Melanocyte of skin (primary cell): ENCODE results near the gene UGT1A5. TPM values are rescaled to one million over a fixed set of nuclear protein-coding genes. Genes with fewer than 3 reads are reported as not detected.

Experiments
- total RNA-seq, 2 donors: library from RNA; depleted of rRNA; stranded (reverse); fragments of >200 nt; gene quantifications; 2 replicates each; pipeline ENCODE4 v1.2.3, GENCODE V29; 2012

Gene UGT1A5
- not detected for total RNA-seq

GRCh38 chr2:233712611-233713261 is at the start of gene UGT1A5:
UGT1A5 (plus strand) TSS chr2:233712907; CDS start chr2:233712992, 85 bp downstream.

GRCh38 chr2:233671290-233672161 is 41.2 kb upstream of the UGT1A5 start, which contains the start of gene UGT1A9:
UGT1A9 (plus strand) TSS chr2:233671898; CDS start chr2:233671935, 37 bp downstream.

GRCh38 chr2:233681521-233682099 is 31.1 kb upstream of the UGT1A5 start, which contains the start of gene UGT1A7:
UGT1A7 (plus strand) TSS chr2:233681901; CDS start chr2:233681938, 37 bp downstream.

GRCh38 chr2:233692648-233693047 is 20.1 kb upstream of the UGT1A5 start, which contains the start of gene UGT1A6:
UGT1A6 (plus strand) TSS chr2:233692890; CDS start chr2:233693005, 115 bp downstream.

GRCh38 chr2:233718552-233718951 is 5.8 kb downstream of the UGT1A5 start, which contains the start of gene UGT1A4:
UGT1A4 (plus strand) TSS chr2:233718736; CDS start chr2:233718821, 85 bp downstream.

GRCh38 chr2:233728723-233729301 is 16.1 kb downstream of the UGT1A5 start, which contains the start of gene UGT1A3:
UGT1A3 (plus strand) TSS chr2:233729042; CDS start chr2:233729127, 85 bp downstream.

GRCh38 chr2:233760043-233760442 is 47.3 kb downstream of the UGT1A5 start, which contains the start of gene UGT1A1:
UGT1A1 (plus strand) TSS chr2:233760270; CDS start chr2:233760288, 18 bp downstream.

GRCh38 chr2:233778030-233778429 is 65.3 kb downstream of the UGT1A5 start, which contains the start of gene MROH2A:
MROH2A (plus strand) TSS chr2:233778330; CDS start chr2:233779359, 1,029 bp downstream.

Other genes with a start within 250 kb of the UGT1A5 start
- 10 to 100 TPM; 23.7 to 28.6 TPM for gene USP40, start 146.1 kb upstream of the UGT1A5 start, total RNA-seq
- gene UGT1A8, start 95.3 kb upstream of the UGT1A5 start, total RNA-seq: not detected
- not detected for gene UGT1A10, start 76.5 kb upstream of the UGT1A5 start, total RNA-seq
- not detected for gene UGT1A9, start 41.0 kb upstream of the UGT1A5 start, total RNA-seq
- not detected for gene UGT1A7, start 31.0 kb upstream of the UGT1A5 start, total RNA-seq
- not detected for gene UGT1A6, start 20.0 kb upstream of the UGT1A5 start, total RNA-seq
- not detected for gene UGT1A4, start 5.8 kb downstream of the UGT1A5 start, total RNA-seq
- not detected for gene UGT1A3, start 16.1 kb downstream of the UGT1A5 start, total RNA-seq
- gene UGT1A1, start 47.4 kb downstream of the UGT1A5 start, total RNA-seq: not detected
- gene MROH2A, start 65.4 kb downstream of the UGT1A5 start, total RNA-seq: not detected
- 10 to 100 TPM; 16.9 to 40.6 TPM for gene HJURP, start 141.6 kb downstream of the UGT1A5 start, total RNA-seq
- under 1 TPM in 1 of 2 donors, not detected in 1; under 0.01 TPM for gene TRPM8, start 204.5 kb downstream of the UGT1A5 start, total RNA-seq